Endothelial cell of umbilical vein (primary cell): ENCODE data around the gene ADGRE1.

Experiments used
- CTCF ChIP-seq, 2 donors: IDR thresholded peaks; 1 replicate in 1 of 2; 2 replicates in 1 of 2; pipeline ENCODE4 v1.5.1; 2011; ENCODE audit warnings: low read length in 2 of 2, mild to moderate bottlenecking in 2 of 2, moderate library complexity in 2 of 2, control low read depth in 1 of 2, inconsistent platforms in 1 of 2, low read depth in 1 of 2; ENCODE audit not compliant: insufficient read depth in 1 of 2; ENCODE audit errors: extremely low read depth in 1 of 2
- EZH2 ChIP-seq: IDR thresholded peaks from 2 replicates; pipeline ENCODE4 v1.6.1; 2012; ENCODE audit warnings: borderline replicate concordance, low read depth, mild to moderate bottlenecking, moderate library complexity, low read length, inconsistent platforms; ENCODE audit not compliant: severe bottlenecking
- FOS ChIP-seq: IDR thresholded peaks from 2 replicates; pipeline ENCODE4 v1.6.1; 2011; ENCODE audit warnings: mild to moderate bottlenecking, low read length, moderate library complexity, borderline replicate concordance; ENCODE audit not compliant: insufficient read depth
- GATA2 ChIP-seq: IDR thresholded peaks from 2 replicates; pipeline ENCODE4 v1.7.0; 2011; ENCODE audit warnings: low read depth, mild to moderate bottlenecking, moderate library complexity, mixed read lengths, low read length; ENCODE audit not compliant: insufficient read length, insufficient read depth
- JUN ChIP-seq: IDR thresholded peaks from 2 replicates; pipeline ENCODE4 v1.6.1; 2011; ENCODE audit warnings: borderline replicate concordance, low read depth; ENCODE audit not compliant: insufficient read length, insufficient read depth
- MAX ChIP-seq: IDR thresholded peaks from 2 replicates; pipeline ENCODE4 v1.6.1; 2011; ENCODE audit not compliant: insufficient read depth, insufficient read length
- MYC ChIP-seq: IDR thresholded peaks from one replicate; pipeline ENCODE4 v1.6.1; 2011; ENCODE audit warnings: mild to moderate bottlenecking, low read depth, low read length
- POLR2A ChIP-seq: IDR thresholded peaks from 2 replicates; pipeline ENCODE4 v1.6.1; 2012; ENCODE audit warnings: low read depth, mild to moderate bottlenecking, control low read depth, low read length
- POLR2AphosphoS5 ChIP-seq: IDR thresholded peaks from 2 replicates; pipeline ENCODE4 v1.6.1; 2012; ENCODE audit warnings: low read depth, mild to moderate bottlenecking, control low read depth, low read length, moderate library complexity; ENCODE audit not compliant: insufficient read depth

- TF ChIP-seq CTCF (IDR thresholded peaks at IDR 0.05; ENCODE audit: extremely low read depth in 1 of 2, insufficient read depth in 1 of 2, low read depth in 1 of 2, low read length in 2 of 2) (no peak), POLR2A (no peak), EZH2 (no peak), POLR2AphosphoS5 (no peak), MYC (no peak), FOS (no peak), MAX (no peak), JUN (no peak), GATA2 (no peak)
These were observed 61.5 kb downstream of the ADGRE1 start for GRCh38 chr19:6948884-6949283.
